K562 (cell line): ENCODE results near the gene CRYGA. TPM values are rescaled to one million over a fixed set of nuclear protein-coding genes. Genes with fewer than 3 reads are reported as not detected.
A peak's percentile ranks its signal among the peaks of the same experiment; 100 is the strongest.

Experiments used
- ARID1B ChIP-seq: fragments of 450-650 bp; IDR thresholded peaks from 2 replicates; pipeline ENCODE4 v1.6.1; 2016; ENCODE audit warnings: antibody characterized with exemption, mild to moderate bottlenecking, inconsistent platforms
- CC2D1A ChIP-seq: fragments of 450-650 bp; IDR thresholded peaks from 2 replicates; pipeline ENCODE4 v1.6.1; 2017; ENCODE audit warnings: mild to moderate bottlenecking
- CEBPG ChIP-seq, 3 experiments: fragments of 200-800 bp in 1 of 3; sonication (Bioruptor generic) in 1 of 3; sonication (generic) in 1 of 3; formaldehyde crosslinking in 1 of 3; IDR thresholded peaks in 2 of 3; conservative IDR thresholded peaks in 1 of 3; 2 replicates each; pipeline versions ENCODE4 v1.6.1 to v1.8.0; 2016 to 2022; ENCODE audit warnings: missing compliant biosample characterization in 2 of 3, missing genetic modification characterization in 2 of 3, mild to moderate bottlenecking in 1 of 3, missing genetic modification reagents in 1 of 3
- DIDO1 ChIP-seq: fragments of 450-650 bp; IDR thresholded peaks from 2 replicates; pipeline ENCODE4 v1.6.1; 2016; ENCODE audit warnings: low read depth, missing biosample characterization, missing genetic modification characterization
- EHMT2 ChIP-seq: fragments of 450-650 bp; IDR thresholded peaks from 2 replicates; pipeline ENCODE4 v1.6.1; 2018; ENCODE audit warnings: antibody characterized with exemption
- KDM5B ChIP-seq: fragments of 200-600 bp; sonication (generic); IDR thresholded peaks from 2 replicates; pipeline ENCODE4 v1.6.1; 2012; ENCODE audit warnings: low read depth, mild to moderate bottlenecking, moderate library complexity, low read length, control low read depth, inconsistent platforms; ENCODE audit not compliant: insufficient replicate concordance
- L3MBTL2 ChIP-seq: fragments of 450-650 bp; IDR thresholded peaks from 2 replicates; pipeline ENCODE4 v1.6.1; 2016; ENCODE audit warnings: mild to moderate bottlenecking, moderate library complexity
- MAFK ChIP-seq: IDR thresholded peaks from 2 replicates; pipeline ENCODE4 v1.6.1; 2011; ENCODE audit warnings: low read length, improper control_type of control experiment
- NEUROD1 ChIP-seq: fragments of 150-350 bp; IDR thresholded peaks from 2 replicates; pipeline ENCODE4 v1.6.1; 2014; ENCODE audit warnings: borderline replicate concordance, low read length, low read depth; ENCODE audit not compliant: partially characterized antibody
- RCOR1 ChIP-seq, 2 experiments: IDR thresholded peaks; 2 replicates each; pipeline ENCODE4 v1.6.1; 2012; ENCODE audit warnings: low read depth in 2 of 2, low read length in 2 of 2, borderline replicate concordance in 1 of 2, improper control_type of control experiment in 1 of 2
- SIN3B ChIP-seq: fragments of 450-650 bp; IDR thresholded peaks from 2 replicates; pipeline ENCODE4 v1.6.1; 2017; ENCODE audit warnings: low read depth, mild to moderate bottlenecking, moderate library complexity
- SMAD1 ChIP-seq: fragments of 150-350 bp; IDR thresholded peaks from 2 replicates; pipeline ENCODE4 v1.6.1; 2014; ENCODE audit warnings: low read length, low read depth; ENCODE audit not compliant: partially characterized antibody
- SOX6 ChIP-seq: fragments of 450-650 bp; IDR thresholded peaks from 2 replicates; pipeline ENCODE4 v1.6.1; 2014; ENCODE audit warnings: mild to moderate bottlenecking
- SP1 ChIP-seq: sonication (generic); formaldehyde crosslinking; IDR thresholded peaks from 2 replicates; pipeline ENCODE4 v1.8.1; 2022; ENCODE audit warnings: mild to moderate bottlenecking, missing genetic modification reagents
- TEAD4 ChIP-seq, 2 experiments: sonication (generic) in 1 of 2; formaldehyde crosslinking in 1 of 2; IDR thresholded peaks; 2 replicates each; pipeline versions ENCODE4 v1.6.1 to v1.8.0; 2012 to 2022; ENCODE audit warnings: borderline replicate concordance in 1 of 2, inconsistent platforms in 1 of 2, low read length in 1 of 2, mild to moderate bottlenecking in 1 of 2, missing genetic modification reagents in 1 of 2
- TRIM25 ChIP-seq: fragments of 450-650 bp; IDR thresholded peaks from 2 replicates; pipeline ENCODE4 v1.7.0; 2016; ENCODE audit warnings: borderline replicate concordance
- ZFP1 ChIP-seq: fragments of 450-650 bp; formaldehyde crosslinking; IDR thresholded peaks from 2 replicates; pipeline ENCODE4 v1.4.0; 2020; ENCODE audit warnings: mild to moderate bottlenecking, mixed read lengths
- ZNF224 ChIP-seq: sonication (generic); formaldehyde crosslinking; IDR thresholded peaks from 2 replicates; pipeline ENCODE4 v1.8.0; 2022; ENCODE audit warnings: mild to moderate bottlenecking, missing genetic modification reagents
- ZNF583 ChIP-seq: fragments of 250-450 bp; sonication (Bioruptor Pico); IDR thresholded peaks from 2 replicates; pipeline ENCODE4 v1.4.0; 2020
- ZNF668 ChIP-seq: fragments of 250-450 bp; sonication (Bioruptor Pico); IDR thresholded peaks from 2 replicates; pipeline ENCODE4 v1.8.0; 2022; ENCODE audit warnings: mild to moderate bottlenecking, inconsistent platforms
- ZNF77 ChIP-seq: fragments of 250-450 bp; sonication (Bioruptor Pico); IDR thresholded peaks from 2 replicates; pipeline ENCODE4 v1.5.0; 2020
- polyA plus RNA-seq, 8 experiments: library from polyadenylated mRNA; depleted of rRNA in 4 of 8; stranded (reverse) in 5 of 8; unstranded in 3 of 8; fragments of >200 nt; fragmentation: Nextera tagmentation in 2 of 8; fragmentation: Illumina TruSeq in 1 of 8; extraction: Ambion mirVana in 2 of 8; extraction: Trizol in 1 of 8; gene quantifications; 2 replicates each; pipeline versions ENCODE4 v1.2.1 to v1.2.3, GENCODE V29; 2011 to 2014; ENCODE audit warnings: inconsistent platforms in 1 of 8, missing spikeins in 1 of 8
- total RNA-seq, 7 experiments: library from RNA; depleted of rRNA in 6 of 7; stranded (reverse); fragments of >200 nt in 6 of 7; fragmentation: Illumina TruSeq in 2 of 7; extraction: Trizol in 2 of 7; gene quantifications; 2 replicates each; pipeline versions ENCODE4 v1.2.1 to v1.2.3, GENCODE V29; 2011 to 2021; ENCODE audit warnings: low replicate concordance in 1 of 7
- TF ChIP-seq, protein P1 (sequence below): fragments of 450-650 bp; formaldehyde crosslinking; IDR thresholded peaks from 2 replicates; pipeline ENCODE4 v1.4.0; 2020; ENCODE audit warnings: mild to moderate bottlenecking
- TF ChIP-seq, protein P2 (sequence below): sonication (generic); formaldehyde crosslinking; IDR thresholded peaks from 2 replicates; pipeline ENCODE4 v1.5.0; 2020; ENCODE audit warnings: missing genetic modification reagents
- TF ChIP-seq, protein P3 (sequence below): IDR thresholded peaks from 2 replicates; pipeline ENCODE4 v1.6.1; 2014; ENCODE audit warnings: antibody characterized with exemption

Gene CRYGA
- total and polyA plus RNA-seq, 9 of the 15 experiments (the other 6 are each of a cell fraction or from before 2014, with no cell fraction given): not detected

DNA sequence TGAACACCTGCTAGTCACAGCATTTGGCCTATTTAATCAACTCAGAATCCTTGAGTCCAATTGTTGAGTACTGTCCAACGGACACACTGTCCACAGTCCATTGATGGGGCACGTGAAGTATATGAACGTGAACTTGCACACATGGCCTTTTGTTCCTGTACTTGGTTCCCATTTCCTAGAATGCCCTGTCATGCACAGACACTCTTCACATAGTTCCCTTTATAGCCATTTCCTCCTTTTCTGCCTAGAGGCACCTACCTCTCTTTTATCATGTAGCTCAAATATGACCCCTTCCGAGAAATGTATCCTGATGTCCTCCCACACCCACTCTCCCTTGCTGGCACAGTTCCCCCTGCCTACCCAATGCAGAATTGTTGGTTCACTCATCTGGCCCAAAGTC, 8.7 kb upstream of the CRYGA start (continued):
- TF ChIP-seq RCOR1 (IDR thresholded peaks at IDR 0.05; ENCODE audit: borderline replicate concordance in 1 of 2, low read depth in 2 of 2, low read length in 2 of 2) (peak in 1 of 2 experiments; percentile 23; a peak in 1 of 4 replicates), SMAD1 (no peak), KDM5B (no peak), SP1 (CRISPR knock-in tag) (no peak), SOX6 (peak; percentile 93), SIN3B (no peak), CC2D1A (peak; percentile 39; the same call in 1 of the 2 replicates), MAFK (peak; percentile 53; the same call in 1 of the 2 replicates), ZNF224 (CRISPR knock-in tag) (no peak), ZNF77 (CRISPR knock-in tag) (no peak), DIDO1 (tag) (no peak), L3MBTL2 (peak; percentile 68), ZNF583 (CRISPR knock-in tag) (no peak), ZFP1 (CRISPR knock-in tag) (no peak), TEAD4 (IDR thresholded peaks at IDR 0.05; ENCODE audit: low read length) (0 out of 2 replicates have a peak, but pooled peaks have one; percentile 6), TEAD4 (CRISPR knock-in tag; IDR thresholded peaks at IDR 0.05; ENCODE audit: borderline replicate concordance) (no peak), ARID1B (peak; percentile 60), ZNF668 (CRISPR knock-in tag) (no peak), CEBPG (CRISPR knock-in tag; IDR thresholded peaks at IDR 0.05) (no peak), CEBPG (tag; conservative IDR thresholded peaks at IDR 0.05 in 1 of 2, IDR thresholded peaks at IDR 0.05 in 1 of 2) (no peak), TRIM25 (no peak), EHMT2 (0 out of 2 replicates have a peak, but pooled peaks have one; percentile 34), NEUROD1 (no peak)
- TF ChIP-seq, protein P1, sequence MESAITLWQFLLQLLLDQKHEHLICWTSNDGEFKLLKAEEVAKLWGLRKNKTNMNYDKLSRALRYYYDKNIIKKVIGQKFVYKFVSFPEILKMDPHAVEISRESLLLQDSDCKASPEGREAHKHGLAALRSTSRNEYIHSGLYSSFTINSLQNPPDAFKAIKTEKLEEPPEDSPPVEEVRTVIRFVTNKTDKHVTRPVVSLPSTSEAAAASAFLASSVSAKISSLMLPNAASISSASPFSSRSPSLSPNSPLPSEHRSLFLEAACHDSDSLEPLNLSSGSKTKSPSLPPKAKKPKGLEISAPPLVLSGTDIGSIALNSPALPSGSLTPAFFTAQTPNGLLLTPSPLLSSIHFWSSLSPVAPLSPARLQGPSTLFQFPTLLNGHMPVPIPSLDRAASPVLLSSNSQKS (CRISPR knock-in tag): no peak
- TF ChIP-seq, protein P2, sequence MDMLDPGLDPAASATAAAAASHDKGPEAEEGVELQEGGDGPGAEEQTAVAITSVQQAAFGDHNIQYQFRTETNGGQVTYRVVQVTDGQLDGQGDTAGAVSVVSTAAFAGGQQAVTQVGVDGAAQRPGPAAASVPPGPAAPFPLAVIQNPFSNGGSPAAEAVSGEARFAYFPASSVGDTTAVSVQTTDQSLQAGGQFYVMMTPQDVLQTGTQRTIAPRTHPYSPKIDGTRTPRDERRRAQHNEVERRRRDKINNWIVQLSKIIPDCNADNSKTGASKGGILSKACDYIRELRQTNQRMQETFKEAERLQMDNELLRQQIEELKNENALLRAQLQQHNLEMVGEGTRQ (CRISPR knock-in tag): no peak
- TF ChIP-seq, protein P3, sequence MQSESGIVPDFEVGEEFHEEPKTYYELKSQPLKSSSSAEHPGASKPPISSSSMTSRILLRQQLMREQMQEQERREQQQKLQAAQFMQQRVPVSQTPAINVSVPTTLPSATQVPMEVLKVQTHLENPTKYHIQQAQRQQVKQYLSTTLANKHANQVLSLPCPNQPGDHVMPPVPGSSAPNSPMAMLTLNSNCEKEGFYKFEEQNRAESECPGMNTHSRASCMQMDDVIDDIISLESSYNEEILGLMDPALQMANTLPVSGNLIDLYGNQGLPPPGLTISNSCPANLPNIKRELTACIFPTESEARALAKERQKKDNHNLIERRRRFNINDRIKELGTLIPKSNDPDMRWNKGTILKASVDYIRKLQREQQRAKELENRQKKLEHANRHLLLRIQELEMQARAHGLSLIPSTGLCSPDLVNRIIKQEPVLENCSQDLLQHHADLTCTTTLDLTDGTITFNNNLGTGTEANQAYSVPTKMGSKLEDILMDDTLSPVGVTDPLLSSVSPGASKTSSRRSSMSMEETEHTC: no peak
